GM12801 (cell line): ENCODE results near the gene LPAR1.

Experiments used
- CTCF ChIP-seq: IDR thresholded peaks from one replicate; pipeline ENCODE4 v1.5.1; 2011; ENCODE audit warnings: control low read depth; ENCODE audit not compliant: insufficient read length; ENCODE audit errors: extremely low read depth

LPAR1 gene

GRCh38 chr9:111037356-111037707 lies 938 bp downstream of the LPAR1 start:
- TF ChIP-seq CTCF: no peak

GRCh38 chr9:111036946-111037345 lies 1.3 kb downstream of the LPAR1 start:
- TF ChIP-seq CTCF: no peak

- no peak for TF ChIP-seq CTCF
Observed at GRCh38 chr9:111036429-111036789, 1.9 kb downstream of the LPAR1 start.

- TF ChIP-seq CTCF: no peak
Observed at GRCh38 chr9:111035543-111036428, 2.5 kb downstream of the LPAR1 start.

- no peak for TF ChIP-seq CTCF
Observed at GRCh38 chr9:111034898-111035539, 3.3 kb downstream of the LPAR1 start.

GRCh38 chr9:111034170-111034897 lies 3.9 kb downstream of the LPAR1 start:
- no peak for TF ChIP-seq CTCF

GRCh38 chr9:111030492-111030891 lies 7.8 kb downstream of the LPAR1 start:
- TF ChIP-seq CTCF: no peak
